NK-92 treated with Interleukin-12 subunit alpha and Interleukin-12 subunit beta, amount 100 ng/mL, for 24 hours (cell line): ENCODE measurements around the gene GNAO1.

Source experiments
- DNase-seq: peaks from one replicate; lab custom pipeline; 2025; lab: John Stamatoyannopoulos, UW

The GNAO1 gene

DNA sequence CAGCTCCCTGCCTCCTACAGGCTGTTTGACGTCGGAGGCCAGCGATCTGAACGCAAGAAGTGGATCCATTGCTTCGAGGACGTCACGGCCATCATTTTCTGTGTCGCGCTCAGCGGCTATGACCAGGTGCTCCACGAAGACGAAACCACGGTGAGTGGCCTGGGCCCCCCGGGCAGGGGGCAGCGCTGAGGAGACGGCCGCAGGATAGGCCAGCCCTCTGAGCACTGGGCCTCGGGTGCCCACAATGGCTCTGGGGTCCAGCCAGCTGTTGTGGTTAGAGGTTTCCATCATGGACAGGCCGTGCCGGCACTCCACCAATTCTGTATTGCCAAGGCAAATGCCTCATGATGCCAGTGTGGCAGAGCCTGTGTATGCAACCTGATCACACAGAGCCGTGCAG is 145.4 kb downstream of the GNAO1 start:
- no peak for DNase-seq

- no peak for DNase-seq
Measured at GRCh38 chr16:56337131-56337857, 146.0 kb downstream of the GNAO1 start.

DNA sequence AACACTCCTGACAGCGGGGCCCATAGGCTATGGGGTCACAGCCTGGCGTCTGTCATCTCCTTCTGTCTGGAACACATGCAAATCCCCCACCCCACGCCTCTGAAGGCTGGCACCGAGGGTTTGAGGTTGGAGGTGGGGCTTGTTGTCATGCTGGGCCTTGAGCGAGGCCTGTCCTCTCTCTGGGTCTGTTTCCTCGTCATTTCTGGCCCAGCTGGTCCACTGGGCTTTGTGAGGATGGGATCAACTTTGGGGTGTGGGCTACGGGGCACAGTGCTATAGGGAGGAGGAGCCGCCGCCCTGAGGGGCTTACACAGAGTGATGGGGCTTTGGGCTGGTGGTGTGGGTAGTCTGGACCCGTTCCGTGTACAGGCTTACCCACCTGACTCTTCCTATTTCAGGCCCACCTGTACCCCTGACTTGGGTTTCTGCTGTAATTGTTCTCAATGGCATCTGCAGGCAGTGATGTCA is 146.6 kb downstream of the GNAO1 start:
- DNase-seq, result no peak

GRCh38 chr16:56338566-56339318 is 147.5 kb downstream of the GNAO1 start:
- DNase-seq, result no peak

DNA sequence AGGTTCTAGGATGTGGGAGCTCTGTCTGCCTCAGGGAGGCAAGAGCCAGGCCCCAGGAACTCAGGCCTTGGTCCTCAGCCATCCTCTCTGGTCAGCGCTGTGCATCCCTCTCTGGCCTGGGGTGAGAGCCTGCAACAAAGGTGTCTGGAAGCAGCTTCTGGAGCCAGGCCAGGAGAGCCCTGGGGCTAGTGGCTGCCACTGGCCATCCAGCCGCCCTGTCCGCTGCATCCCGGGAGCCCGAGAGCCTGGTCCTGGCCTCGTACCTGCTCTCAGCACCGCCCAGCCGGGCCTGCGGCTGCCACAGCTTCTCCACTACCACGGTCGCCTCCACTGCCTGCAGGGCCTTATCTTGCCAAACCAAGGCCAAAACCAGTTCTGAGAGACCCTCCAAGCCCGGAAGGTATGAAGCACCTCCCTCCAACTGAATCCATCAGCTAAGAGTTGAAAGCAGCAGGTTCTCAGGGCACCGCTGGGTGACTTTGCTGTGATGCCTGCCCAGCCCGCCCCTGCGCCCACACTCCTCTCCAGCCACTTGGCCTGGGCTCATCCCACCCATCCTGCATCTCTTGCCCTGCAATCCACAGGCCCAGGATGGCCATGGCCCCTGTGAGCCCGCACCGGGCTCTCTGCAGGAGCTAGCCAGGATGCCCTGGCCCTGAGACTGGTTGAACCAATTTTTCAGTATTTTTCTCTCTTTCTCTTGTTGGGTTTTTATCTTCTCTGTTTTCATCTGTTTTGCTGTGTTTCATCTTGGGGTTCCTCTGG is 148.3 kb downstream of the GNAO1 start:
- no peak for DNase-seq

GRCh38 chr16:56340416-56340815 is 149.1 kb downstream of the GNAO1 start:
- no peak for DNase-seq

GRCh38 chr16:56340864-56341365 is 149.6 kb downstream of the GNAO1 start:
- DNase-seq, result no peak

DNA sequence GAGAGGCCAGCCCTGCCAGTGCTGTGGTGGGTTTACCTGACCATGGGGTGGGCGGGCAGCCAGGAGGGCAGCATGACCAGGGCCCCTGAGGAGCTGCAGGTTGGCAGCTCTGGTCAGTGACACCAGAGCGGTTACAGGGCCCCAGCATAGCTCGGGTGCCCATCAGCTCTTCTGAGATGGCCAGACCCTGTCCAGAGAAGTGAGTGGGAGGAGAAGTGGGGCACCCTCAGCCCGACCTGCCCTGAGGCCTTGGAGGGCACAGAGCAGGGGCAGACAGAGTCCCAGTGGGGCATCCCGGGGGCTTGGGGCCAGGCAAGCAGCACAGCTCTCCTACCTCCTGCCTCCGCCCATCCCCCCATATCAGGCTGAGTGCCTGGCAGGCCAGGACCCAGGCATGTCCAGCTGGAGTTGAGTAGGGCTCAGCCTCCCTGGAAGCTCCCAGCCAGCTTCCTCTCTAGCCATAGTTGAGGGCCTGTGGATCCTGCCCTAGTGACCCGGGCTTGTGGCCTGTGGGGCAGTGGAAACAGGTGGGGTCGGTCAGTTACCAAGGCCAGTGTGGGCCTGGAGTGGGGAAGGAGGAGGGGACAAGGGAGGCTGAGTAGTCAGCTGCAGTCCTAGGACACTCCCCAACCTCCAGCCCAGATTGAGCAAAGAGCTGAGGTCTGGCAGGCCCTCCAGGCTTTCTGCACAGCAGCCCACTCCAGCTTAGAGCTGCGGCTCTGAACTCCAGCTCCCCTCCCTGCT is 150.5 kb downstream of the GNAO1 start:
- DNase-seq, result no peak

- no peak for DNase-seq
Measured at GRCh38 chr16:56343661-56344517, 152.6 kb downstream of the GNAO1 start.

- no peak for DNase-seq
Measured at GRCh38 chr16:56344518-56345405, 153.5 kb downstream of the GNAO1 start.

- DNase-seq, result no peak
Measured at GRCh38 chr16:56345406-56346050, 154.2 kb downstream of the GNAO1 start.

DNA sequence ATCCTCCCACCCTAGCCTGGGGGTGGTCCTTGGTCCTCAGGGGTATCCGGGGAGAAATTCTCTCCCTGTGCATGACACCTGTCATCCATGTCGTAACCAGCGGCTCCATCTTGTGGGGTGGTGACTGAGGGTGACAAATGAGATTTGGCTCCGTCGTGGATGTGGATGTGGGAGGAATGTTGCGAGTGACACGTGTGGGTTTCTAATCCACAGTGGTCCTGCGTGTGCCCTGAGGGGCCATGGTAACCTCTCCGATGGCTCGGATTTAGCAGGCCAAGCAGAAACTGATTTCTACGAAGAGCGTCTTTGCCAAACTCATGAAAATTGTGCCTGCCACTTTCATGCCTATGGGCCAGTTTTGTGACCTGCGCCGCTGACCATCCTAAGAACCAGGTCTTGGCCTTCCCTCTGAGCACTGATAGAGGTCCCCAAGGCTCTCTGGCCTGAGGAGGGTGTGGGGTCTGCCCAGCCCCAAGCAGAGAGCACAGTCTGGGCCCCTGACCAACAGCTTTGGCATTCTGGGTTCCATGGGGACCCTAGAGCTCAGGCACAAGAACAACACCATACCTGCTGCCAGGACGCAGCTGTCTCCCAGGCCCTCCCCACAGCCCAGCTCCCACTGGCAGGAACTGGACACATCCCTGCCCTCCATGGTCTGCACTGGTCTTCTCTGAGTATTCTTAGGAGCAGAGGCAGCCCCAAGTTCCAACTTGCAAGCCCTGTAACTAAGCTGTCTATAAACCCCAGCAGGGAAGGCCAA is 155.0 kb downstream of the GNAO1 start:
- DNase-seq, result no peak

DNA sequence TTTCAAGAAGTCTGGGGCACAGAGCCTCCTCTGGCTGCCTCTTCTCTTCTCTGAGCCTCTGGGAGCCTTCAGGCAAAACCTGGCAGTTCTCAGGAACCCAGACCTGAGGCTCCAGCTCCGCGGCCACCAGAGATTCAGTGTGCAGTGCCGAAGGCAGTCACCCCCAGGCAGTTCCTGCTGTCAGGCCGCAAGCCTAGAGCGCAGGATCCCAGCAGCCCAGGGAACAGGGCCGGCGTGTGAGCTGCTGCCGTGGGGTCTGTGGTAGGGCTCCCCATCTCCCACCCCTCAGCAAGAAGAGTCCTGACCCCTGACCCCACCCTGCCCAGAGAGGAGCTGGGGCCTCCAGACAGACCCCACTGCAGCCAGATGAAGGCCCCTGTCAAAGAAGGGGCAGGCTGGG is 155.9 kb downstream of the GNAO1 start:
- no peak for DNase-seq

- DNase-seq, result no peak
Measured at GRCh38 chr16:56347670-56348069, 156.4 kb downstream of the GNAO1 start.

DNA sequence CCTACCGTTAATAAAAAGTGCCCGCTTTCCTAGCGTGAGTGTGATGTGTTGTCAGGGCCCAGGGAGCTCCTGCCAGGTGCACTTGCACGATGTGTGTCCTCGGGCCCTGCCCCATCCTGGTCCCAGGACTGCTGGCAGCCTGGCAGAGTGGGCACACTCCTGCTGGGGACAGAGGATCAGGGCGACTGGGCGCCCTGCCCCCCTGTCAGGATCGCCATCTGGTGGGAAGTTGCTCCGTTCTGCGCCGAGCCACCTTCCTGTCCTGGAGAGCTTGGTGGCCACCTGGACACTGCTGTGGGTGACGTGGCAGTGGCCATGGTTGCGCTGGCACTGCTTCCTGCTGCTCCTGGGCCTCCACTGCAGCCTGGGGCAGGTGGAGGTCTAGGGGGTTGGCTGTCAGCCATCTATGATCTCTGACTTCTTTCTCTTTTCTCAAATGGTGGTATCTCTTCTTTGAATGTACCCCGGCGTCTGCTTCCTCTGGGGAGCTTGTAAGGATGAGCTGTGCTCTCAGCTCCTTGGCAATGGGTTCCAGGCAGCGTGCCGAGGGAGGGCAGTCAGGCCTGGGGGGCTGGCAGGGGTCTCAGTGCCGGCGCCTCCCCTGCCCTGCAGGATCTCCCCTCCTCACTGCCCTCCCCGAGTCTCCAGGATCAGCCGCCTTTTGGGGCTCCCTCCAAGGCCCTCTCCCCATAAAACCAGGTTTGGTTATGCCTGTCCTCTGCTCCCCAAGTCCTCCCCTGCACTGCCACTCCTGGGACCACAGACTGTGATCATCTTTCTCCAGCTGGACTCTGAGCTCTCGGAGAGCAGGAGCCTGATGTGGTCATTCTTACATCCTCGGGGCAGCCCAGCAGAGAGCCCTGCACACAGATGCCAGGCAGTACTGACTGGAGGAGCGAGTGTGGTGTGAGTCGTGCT is 157.1 kb downstream of the GNAO1 start:
- no peak for DNase-seq

- no peak for DNase-seq
Measured at GRCh38 chr16:56349086-56349415, 157.8 kb downstream of the GNAO1 start.

- DNase-seq, result no peak
Measured at GRCh38 chr16:56349711-56350161, 158.4 kb downstream of the GNAO1 start.
